HG02571 (cell line): ENCODE data around the gene RIMKLA.

Source experiments
- ATAC-seq: cut with Tn5 transposase; IDR thresholded peaks from one replicate; pipeline ENCODE4 v1.9.1; 2021; ENCODE audit warnings: mild to moderate bottlenecking, moderate library complexity; ENCODE audit not compliant: unreplicated experiment

Gene RIMKLA

GRCh38 chr1:42380586-42381279 lies at the start of gene RIMKLA:
Gene RIMKLA, plus strand, starts transcription at chr1:42380792. Its CDS starts 143 bp downstream, at chr1:42380935.
- ATAC-seq = peak; percentile 88

GRCh38 chr1:42332877-42333276 lies 47.7 kb upstream of the RIMKLA start:
- ATAC-seq = no peak

- no peak for ATAC-seq
Measured at GRCh38 chr1:42333662-42334239, 46.8 kb upstream of the RIMKLA start.

DNA sequence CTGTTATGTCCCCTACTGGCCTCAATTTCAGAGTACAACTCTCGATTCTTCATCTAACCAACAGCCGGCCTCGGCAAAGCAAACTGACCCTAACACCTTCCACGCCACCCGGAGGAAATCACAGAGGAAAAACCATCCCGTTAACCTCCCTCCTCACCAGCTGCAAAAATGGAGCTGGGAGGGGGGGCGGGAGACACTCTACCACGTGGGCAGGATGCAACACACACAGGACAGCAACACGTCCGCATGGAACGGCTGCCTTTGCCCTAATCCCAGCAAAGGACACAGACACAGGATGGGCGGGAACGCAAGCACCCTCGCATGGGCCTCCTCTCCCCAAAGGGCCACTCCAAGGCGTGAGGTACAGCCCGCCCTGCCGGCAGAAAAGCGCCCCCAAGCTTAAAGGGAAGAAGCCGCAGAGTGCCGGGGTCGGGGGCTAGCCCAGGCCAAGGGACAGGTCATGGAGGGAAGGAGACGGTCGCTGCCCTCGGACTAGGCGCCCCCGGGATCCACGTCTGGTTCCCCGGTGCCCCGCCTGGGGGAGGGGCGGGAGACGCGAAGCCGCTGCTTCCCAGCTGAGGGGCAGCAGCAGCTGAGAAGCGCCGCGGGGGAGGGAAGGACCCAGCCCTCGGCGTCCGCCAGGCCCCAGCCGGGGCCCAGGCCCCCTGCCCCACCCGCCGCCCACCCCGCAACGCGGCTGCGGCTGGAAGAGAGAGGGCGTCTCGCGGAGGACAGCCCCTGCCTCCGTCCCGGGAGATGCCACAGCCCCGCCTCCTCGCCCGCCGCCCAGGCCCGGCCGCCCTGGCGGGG lies 46.1 kb upstream of the RIMKLA start:
- ATAC-seq = peak; percentile 55

DNA sequence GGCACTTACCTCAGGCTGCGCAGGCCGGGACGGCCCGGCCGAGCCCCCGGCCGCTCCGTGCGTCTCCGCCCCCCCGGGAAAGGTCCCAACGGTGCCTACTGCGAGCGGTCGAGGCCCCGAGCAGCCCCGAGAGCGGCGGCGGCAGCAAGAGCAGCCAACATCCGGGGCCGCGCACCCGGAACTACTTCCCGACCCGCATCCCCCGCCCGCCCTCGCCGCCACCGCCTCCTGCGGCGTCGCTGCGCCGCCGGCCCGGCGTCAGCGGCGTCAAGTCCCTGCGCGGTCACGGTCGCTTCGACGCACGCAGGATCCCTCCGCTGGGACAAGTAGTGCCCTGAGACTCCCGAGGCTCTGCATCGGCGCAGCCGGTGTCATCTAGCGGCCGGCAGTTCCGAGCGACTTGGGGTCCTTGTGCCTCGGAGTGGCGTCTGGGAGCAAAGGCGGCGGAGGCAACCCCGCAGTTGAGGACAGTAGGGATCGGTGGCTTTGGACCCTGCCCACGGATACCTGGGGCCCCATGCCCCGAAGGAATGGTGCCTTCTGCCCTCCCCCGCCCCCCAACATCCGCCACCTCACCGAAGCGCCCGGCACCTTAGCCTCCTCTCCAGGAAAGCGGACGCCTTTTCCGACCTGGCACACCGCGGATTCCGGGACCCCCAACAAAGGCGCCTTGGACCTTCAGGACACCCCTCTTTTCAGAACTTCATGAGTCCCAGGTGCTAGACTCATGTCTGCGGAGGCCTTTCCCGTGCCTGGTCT lies 45.4 kb upstream of the RIMKLA start, which contains the start of gene FOXJ3:
FOXJ3 (minus strand) TSS at position 186 of the 759 bp plus-strand sequence. CDS start 24,142 bp downstream, outside the sequence.
- ATAC-seq = peak; percentile 81

GRCh38 chr1:42335809-42336518 lies 44.6 kb upstream of the RIMKLA start:
- no peak for ATAC-seq

GRCh38 chr1:42336978-42337377 lies 43.6 kb upstream of the RIMKLA start:
- ATAC-seq = no peak

DNA sequence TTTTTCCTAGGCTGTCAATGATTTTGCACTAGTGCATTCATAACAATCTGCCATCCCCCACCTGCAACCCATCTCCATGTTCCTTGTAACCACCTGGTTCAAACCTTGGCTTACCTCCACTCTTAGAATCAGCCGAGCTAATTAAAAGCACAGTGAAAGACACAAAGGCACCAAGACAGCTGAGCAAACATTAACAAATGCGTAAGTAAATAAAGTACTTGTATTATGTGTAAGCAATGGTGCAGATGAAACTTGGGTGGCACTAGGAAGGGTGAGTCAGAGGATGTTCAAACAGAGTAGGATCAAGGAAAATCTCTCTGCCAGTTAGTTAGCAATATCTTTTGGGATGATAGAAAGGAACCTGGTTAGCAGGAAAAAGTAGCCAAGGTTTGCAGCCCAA lies 40.5 kb upstream of the RIMKLA start:
- ATAC-seq = no peak

GRCh38 chr1:42340901-42341300 lies 39.7 kb upstream of the RIMKLA start:
- no peak for ATAC-seq

GRCh38 chr1:42343049-42343448 lies 37.5 kb upstream of the RIMKLA start:
- ATAC-seq = no peak

DNA sequence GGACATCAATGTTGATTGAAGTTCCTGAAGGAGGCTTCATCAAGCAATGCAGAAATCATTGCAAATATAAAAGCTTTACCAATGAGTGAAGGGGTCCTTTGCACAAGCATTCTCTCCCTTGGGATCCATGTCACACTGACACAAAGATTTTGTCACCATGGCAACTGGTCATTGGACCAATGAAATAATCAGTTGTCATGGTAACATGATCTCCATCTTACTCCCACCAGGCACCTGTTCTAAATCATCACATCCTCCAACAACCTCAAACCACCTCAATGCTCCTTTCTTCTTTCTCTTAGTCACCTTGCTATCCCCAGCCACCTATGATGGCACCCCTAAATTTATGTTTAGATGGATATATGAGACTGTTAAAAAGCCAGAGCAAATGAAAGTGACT lies 32.1 kb upstream of the RIMKLA start:
- ATAC-seq = no peak

DNA sequence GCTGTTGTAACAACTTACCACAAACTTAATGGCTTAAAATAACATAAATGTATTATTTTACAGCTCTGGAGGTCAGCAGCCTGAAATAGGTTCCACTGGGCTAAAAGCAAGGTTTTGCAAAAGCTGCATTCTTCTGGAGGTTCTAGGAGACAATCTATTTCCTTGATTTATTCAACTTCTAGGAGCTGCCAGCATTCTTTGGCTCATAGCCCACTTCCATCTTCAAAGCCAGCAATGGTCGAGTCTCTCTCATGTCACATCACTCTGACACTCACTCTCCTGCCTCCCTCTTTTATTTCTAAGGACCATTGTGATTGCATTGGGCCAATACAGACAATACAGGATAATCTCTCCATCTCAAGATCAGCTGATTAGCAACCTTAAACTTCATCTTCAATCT lies 30.5 kb upstream of the RIMKLA start:
- no peak for ATAC-seq

DNA sequence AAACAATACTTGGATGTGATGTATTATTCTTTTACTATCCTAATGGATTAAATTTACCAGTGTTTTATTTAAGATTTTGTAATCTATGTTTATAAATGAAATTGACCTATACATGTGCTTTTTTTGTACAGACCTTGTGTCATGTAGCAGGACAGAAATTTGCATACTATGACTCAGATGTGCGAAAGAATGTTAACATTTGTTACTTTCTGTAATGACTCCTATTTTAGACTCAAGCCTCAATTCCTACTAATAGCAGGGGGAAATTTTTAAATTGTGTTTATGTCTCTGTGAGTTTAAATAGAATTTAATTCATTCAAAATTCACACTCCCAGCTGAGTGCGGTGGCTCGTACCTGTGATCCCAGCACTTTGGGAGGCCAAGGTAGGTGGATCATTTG lies 21.8 kb upstream of the RIMKLA start:
- no peak for ATAC-seq

- no peak for ATAC-seq
Measured at GRCh38 chr1:42359466-42359865, 21.1 kb upstream of the RIMKLA start.

GRCh38 chr1:42364089-42364488 lies 16.5 kb upstream of the RIMKLA start:
- ATAC-seq = no peak

DNA sequence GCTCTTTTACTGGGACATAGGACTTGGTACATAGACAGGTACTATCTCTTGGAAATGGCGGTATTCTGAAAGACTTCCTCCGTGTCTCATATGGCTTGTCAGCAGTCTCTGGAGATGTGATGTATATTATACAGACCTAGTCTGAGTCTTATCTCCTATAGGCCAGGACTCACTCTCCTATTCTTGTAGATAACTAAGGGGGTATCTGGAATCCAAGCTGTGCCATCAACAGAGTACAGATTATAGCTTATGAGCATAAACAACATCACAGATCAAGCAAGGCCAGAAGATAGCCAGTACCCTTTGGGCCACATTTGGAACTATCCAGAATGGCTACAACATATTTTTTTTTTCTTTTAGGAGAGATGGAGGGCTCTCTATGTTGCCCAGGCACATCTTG lies 16.1 kb upstream of the RIMKLA start:
- no peak for ATAC-seq

DNA sequence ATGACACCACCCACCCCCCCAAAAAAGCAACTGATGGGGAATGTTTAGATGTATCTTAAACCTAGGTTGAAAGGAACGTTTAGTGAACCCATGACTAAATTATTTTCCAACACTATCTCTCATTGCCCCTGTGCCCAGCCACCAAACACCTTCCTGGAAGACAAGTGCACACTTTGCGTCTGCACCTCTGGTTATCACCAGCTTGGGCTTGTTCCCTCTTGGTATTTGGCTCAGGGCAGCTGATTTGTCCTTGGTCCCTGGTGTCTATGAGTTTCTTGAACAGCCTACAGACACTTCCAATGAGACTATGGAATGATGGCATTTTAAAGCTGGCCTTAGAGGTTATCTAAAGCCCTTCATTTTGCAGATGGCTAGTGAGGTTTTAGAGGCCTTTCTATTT lies 15.5 kb upstream of the RIMKLA start:
- ATAC-seq = no peak

DNA sequence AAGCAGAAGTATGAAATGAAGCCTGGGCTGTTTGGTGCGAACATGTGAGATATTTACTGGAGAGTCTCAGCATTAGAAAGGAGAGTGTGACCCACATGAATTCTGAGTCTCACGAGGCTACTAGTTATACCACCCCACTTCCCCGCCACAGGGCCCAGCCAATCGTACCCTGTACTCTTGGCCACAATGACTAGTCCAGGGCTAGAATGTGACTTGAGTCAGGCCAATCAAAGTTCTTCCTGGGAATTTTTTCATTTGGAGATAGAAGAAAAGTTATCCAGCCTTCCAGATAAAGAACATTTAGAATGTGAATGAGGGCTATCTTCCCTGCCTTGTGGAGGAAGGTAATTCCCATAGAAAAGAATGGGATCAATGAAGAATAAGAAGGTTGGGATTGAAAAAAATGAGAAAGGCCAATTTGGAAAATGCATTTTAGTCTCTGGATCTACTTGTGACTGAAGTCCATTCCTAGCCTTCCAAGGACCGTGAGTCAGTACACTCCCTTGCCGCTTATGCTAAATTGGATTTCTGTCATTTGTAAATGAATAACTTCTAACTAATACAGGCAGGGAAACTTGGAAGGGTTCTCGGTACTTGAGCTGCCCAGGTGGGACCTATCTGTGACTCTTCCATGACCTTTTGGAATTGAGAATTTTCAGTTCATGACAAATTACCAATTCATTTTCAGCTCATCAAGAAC lies 12.3 kb upstream of the RIMKLA start:
- ATAC-seq = no peak

- no peak for ATAC-seq
Measured at GRCh38 chr1:42369471-42369870, 11.1 kb upstream of the RIMKLA start.
